Measurements from ENCODE around the gene SUPT4H1.

SUPT4H1 gene

DNA sequence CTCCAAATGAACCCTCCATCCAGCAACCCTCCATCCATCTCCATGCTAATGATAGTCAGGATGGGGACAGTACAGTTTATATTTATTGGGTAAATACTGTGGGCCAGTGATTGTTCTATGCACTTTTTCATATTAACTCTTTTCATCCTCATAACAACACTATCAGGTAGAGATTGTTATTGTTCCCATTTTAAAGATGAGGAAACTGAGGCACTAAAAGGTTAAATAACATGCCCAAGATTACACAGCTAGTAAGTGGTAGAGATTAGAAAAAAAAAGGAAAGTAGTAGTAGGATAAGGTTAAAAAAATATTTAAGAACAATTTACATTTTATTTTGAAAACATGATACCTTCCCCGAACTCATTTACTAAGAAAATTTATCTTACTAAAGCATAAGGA, 21.9 kb upstream of the SUPT4H1 start:
- H3K27ac ChIP-seq: no peak overlapping the region
- TF ChIP-seq CTCF (conservative IDR thresholded peaks at IDR 0.05): no peak

GRCh38 chr17:58373003-58373402, 21.0 kb upstream of the SUPT4H1 start:
- no peak overlapping the region for H3K27ac ChIP-seq
- no peak for TF ChIP-seq CTCF (conservative IDR thresholded peaks at IDR 0.05)

GRCh38 chr17:58371300-58371950, 19.4 kb upstream of the SUPT4H1 start:
- no peak for TF ChIP-seq CTCF (conservative IDR thresholded peaks at IDR 0.05)
- H3K27ac ChIP-seq: no peak overlapping the region

- H3K27ac ChIP-seq: no peak overlapping the region
- no peak for TF ChIP-seq CTCF (conservative IDR thresholded peaks at IDR 0.05)
Measured at GRCh38 chr17:58370716-58371115, 18.7 kb upstream of the SUPT4H1 start.

DNA sequence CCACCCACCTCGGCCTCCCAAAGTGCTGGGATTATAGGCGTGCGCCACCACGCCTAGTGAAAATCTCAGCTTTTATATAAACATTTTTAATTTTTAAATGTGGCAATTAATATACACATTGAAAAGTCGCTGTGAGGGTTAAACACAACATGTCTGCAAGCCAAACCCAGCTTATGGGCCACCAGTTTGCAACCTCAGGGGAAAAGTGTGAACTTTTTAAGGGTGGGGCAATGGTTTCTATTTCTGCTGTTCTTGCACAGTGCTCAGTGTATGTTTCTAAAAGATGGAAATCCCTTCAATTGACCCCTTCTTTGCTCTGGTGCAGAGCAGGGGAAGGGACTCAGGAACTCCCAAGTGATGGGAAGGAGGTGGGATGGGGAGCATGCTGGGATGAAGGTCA, 18.3 kb upstream of the SUPT4H1 start:
- TF ChIP-seq CTCF (conservative IDR thresholded peaks at IDR 0.05): no peak
- no peak overlapping the region for H3K27ac ChIP-seq

- no peak overlapping the region for H3K27ac ChIP-seq
- TF ChIP-seq CTCF (conservative IDR thresholded peaks at IDR 0.05): no peak
Measured at GRCh38 chr17:58369214-58370031, 17.4 kb upstream of the SUPT4H1 start.

DNA sequence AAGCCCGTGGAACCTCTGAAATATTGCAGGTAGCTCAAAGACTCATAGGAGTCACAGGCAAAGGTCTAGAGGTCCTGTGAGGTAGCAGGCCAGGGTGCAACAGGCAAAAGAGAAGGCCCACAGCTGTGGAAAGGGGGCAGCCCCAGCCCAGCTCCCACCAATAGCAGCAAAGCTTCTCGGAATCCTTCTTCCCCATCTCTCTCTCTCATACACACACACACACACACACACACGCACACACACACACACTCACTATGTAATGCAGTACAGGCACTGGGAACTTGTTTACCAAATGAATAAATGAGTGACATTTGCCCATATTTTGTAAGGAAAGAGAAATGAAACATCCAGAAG, 16.8 kb upstream of the SUPT4H1 start:
- no peak overlapping the region for H3K27ac ChIP-seq
- no peak for TF ChIP-seq CTCF (conservative IDR thresholded peaks at IDR 0.05)

All from VCaP (cell line).